ENCODE measurements around the gene MYF6. TPM values are rescaled to one million over a fixed set of nuclear protein-coding genes. Genes with fewer than 3 reads are reported as not detected.

MYF6 gene
- total and polyA plus RNA-seq, 9 of the 15 experiments (the other 6 are each of a cell fraction or from before 2014, with no cell fraction given), result not detected

GRCh38 chr12:80659512-80660063 lies 47.8 kb upstream of the MYF6 start:
- no peak overlapping the region for H3K4me3 ChIP-seq
- POLR2A ChIA-PET, result no interaction called here
- in situ Hi-C loops (cut with MboI) (no loop called here), intact Hi-C loops (cut with micrococcal nuclease) (no loop called here)
- no peaks in the 10 kb centered on the region for H3K27me3 ChIP-seq (ENCODE audit: control insufficient read depth in 2 of 2, insufficient read depth in 2 of 2, low read length in 2 of 2)
- H4K20me1 ChIP-seq (replicated peaks; ENCODE audit: control insufficient read depth, insufficient read depth, low read length), result no peaks in the 10 kb centered on the region
- H3K4me1 ChIP-seq (replicated peaks in 1 of 2; ENCODE audit: control insufficient read depth in 2 of 2, insufficient read depth in 2 of 2, low read length in 2 of 2), result no peaks in the 10 kb centered on the region
- no TSS peak for BruUV-seq (replicated peaks)
- H3K9me3 ChIP-seq (replicated peaks; ENCODE audit: control insufficient read depth, insufficient read depth, low read depth, low read length), result no peaks in the 10 kb centered on the region
- FAIRE-seq (no peak), ATAC-seq (no peak), DNase-seq (ENCODE audit: extremely low read depth in 1 of 4, low spot score in 3 of 4) (no peak)
- no peaks in the 10 kb centered on the region for H3K9me1 ChIP-seq (ENCODE audit: control insufficient read depth, insufficient read depth, low read length)
- no peak overlapping the region for H2AFZ ChIP-seq (ENCODE audit: low read depth, low read length)
- H3K9ac ChIP-seq (ENCODE audit: insufficient read depth in 1 of 2, low read depth in 2 of 2, low read length in 2 of 2), result no peak overlapping the region
- H3K27ac ChIP-seq (ENCODE audit: extremely low read depth, low read depth, low read length), result no peak overlapping the region
- CTCF ChIA-PET (ENCODE audit: low intra/inter-chr PET ratio), result no interaction called here
- 1% methylated on average over 5 of the region's 5 CpGs for WGBS (ENCODE audit: insufficient coverage, low coverage, missing lambda C conversion rate)
- TF ChIP-seq MLX (CRISPR knock-in tag; conservative IDR thresholded peaks at IDR 0.05), result no peak
- no peak for TF ChIP-seq NBN (IDR thresholded peaks at IDR 0.05; ENCODE audit: low read depth)
- no peak for TF ChIP-seq ZNF354B (CRISPR knock-in tag; IDR thresholded peaks at IDR 0.05)
- no peak for TF ChIP-seq TAF9B (IDR thresholded peaks at IDR 0.05; ENCODE audit: partially characterized antibody)
- TF ChIP-seq ZC3H11A (IDR thresholded peaks at IDR 0.05; ENCODE audit: low read depth, low read length), result no peak
- no peak for TF ChIP-seq SUPT5H (IDR thresholded peaks at IDR 0.05)
- TF ChIP-seq SETDB1 (IDR thresholded peaks at IDR 0.05; ENCODE audit: low read length), result no peak
- TF ChIP-seq CBFB (CRISPR knock-in tag; IDR thresholded peaks at IDR 0.05), result no peak
- TF ChIP-seq ZNF274 (IDR thresholded peaks at IDR 0.05; ENCODE audit: borderline replicate concordance, low read depth, low read length), result no peak
- TF ChIP-seq RCOR1 (IDR thresholded peaks at IDR 0.05; ENCODE audit: borderline replicate concordance in 1 of 2, low read depth in 2 of 2, low read length in 2 of 2), result no peak
- no peaks in the 10 kb centered on the region for H3K79me2 ChIP-seq (ENCODE audit: control insufficient read depth, insufficient read depth, low read length)
- no peak overlapping the region for H3K4me2 ChIP-seq (ENCODE audit: insufficient read depth, low read length)
- H3K36me3 ChIP-seq (ENCODE audit: control insufficient read depth, insufficient read depth, low read length), result no peaks in the 10 kb centered on the region
